ENCODE results near the gene DENND6B. TPM values are rescaled to one million over a fixed set of nuclear protein-coding genes. Genes with fewer than 3 reads are reported as not detected.

The DENND6B gene
- total and polyA plus RNA-seq, 3 experiments from 2014 or later = 0.67 to 4.3 (median 3.9) TPM

DNA sequence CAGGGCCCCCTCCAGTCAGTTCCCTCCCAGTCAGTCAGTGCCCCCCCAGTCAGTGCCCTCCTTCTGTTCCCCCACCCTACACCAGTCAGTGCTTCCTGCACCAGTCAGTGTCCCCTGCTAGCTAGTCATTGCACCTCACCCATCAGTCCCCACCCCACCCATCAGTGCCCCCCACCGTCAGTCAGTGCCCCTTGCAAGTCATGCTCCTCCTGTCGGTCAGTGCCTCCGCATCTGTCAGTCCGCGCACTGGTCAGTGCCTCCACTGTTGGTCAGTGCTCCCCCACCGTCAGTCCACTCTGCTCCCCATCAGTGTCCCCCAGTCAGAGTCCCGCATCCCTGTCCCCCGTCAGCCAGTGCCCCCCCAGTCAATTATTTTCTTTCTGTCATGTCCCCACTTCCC lies 19.7 kb upstream of the DENND6B start:
- H3K27ac Mint-ChIP-seq = peak overlapping the region in 1 of 8 donors; percentile 19
- Histone ChIP-seq H3K9me3 (ENCODE audit: low read length) (no peaks in the 10 kb centered on the region), H3K27ac (ENCODE audit: low read depth, low read length) (no peak overlapping the region), H3K4me1 (ENCODE audit: insufficient read depth, low read length) (peaks cover 26% of the 10 kb centered on the region), H3K4me3 (ENCODE audit: low read length) (no peak overlapping the region), H3K36me3 (ENCODE audit: insufficient read depth, low read length) (no peaks in the 10 kb centered on the region), H3K27me3 (ENCODE audit: insufficient read depth, low read length, poor library complexity, severe bottlenecking) (no peaks in the 10 kb centered on the region)
- CTCF ChIA-PET = no interaction called here
- H3K4me3 Mint-ChIP-seq = peak overlapping the region in 1 of 7 donors; percentile 38
- H3K36me3 Mint-ChIP-seq = peaks cover 0 to 7% (median 0%) of the 10 kb centered on the region in 3 donors
- H3K27me3 Mint-ChIP-seq = no peaks in the 10 kb centered on the region
- H3K9me3 Mint-ChIP-seq = no peaks in the 10 kb centered on the region
- POLR2A ChIA-PET = no interaction called here
- peaks cover 6 to 12% (median 11%) of the 10 kb centered on the region in 3 donors for H3K4me1 Mint-ChIP-seq
- no peak for DNase-seq

DNA sequence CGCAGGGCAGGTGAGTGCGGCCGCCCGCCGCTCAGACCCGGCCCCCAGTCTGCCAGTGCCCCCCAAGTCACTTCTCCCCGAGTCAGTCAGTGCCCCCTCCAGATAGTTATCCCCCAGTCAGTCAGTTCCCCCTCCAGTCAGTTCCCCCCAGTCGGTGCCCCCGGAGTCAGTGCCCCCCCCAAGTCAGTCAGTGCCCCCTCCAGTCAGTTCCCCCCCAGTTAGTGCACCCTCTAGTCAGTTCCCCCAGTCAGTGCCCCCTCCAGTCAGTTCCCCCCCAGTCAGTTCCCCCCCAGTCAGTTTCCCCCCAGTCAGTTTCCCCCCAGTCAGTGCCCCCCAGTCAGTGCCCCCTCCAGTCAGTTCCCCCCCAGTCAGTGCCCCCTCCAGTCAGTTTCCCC lies 16.7 kb upstream of the DENND6B start:
- Mint-ChIP-seq H3K4me1 (peaks cover 6 to 12% (median 11%) of the 10 kb centered on the region in 3 donors), H3K9me3 (no peaks in the 10 kb centered on the region), H3K27me3 (no peaks in the 10 kb centered on the region), H3K4me3 (peak overlapping the region in 5 of 7 donors; percentile 32 to 77 (median 75)), H3K27ac (peak overlapping the region in 1 of 8 donors; percentile 85), H3K36me3 (peaks cover 0 to 1% (median 0%) of the 10 kb centered on the region in 3 donors)
- H3K4me3 ChIP-seq (ENCODE audit: low read length) = peak overlapping the region; percentile 58
- no peaks in the 10 kb centered on the region for H3K27me3 ChIP-seq (ENCODE audit: insufficient read depth, low read length, poor library complexity, severe bottlenecking)
- H3K27ac ChIP-seq (ENCODE audit: low read depth, low read length) = peak overlapping the region; percentile 70
- H3K9me3 ChIP-seq (ENCODE audit: low read length) = no peaks in the 10 kb centered on the region
- ChIA-PET POLR2A (no interaction called here), CTCF (interaction anchor here (1.0 kb wide), 1 partner anchor 277 kb away, joined by 5 read pairs; no protein-coding TSS in a partner anchor)
- DNase-seq = peak in 1 of 5 donors; percentile 16
- peaks cover 26% of the 10 kb centered on the region for H3K4me1 ChIP-seq (ENCODE audit: insufficient read depth, low read length)
- H3K36me3 ChIP-seq (ENCODE audit: insufficient read depth, low read length) = no peaks in the 10 kb centered on the region

DNA sequence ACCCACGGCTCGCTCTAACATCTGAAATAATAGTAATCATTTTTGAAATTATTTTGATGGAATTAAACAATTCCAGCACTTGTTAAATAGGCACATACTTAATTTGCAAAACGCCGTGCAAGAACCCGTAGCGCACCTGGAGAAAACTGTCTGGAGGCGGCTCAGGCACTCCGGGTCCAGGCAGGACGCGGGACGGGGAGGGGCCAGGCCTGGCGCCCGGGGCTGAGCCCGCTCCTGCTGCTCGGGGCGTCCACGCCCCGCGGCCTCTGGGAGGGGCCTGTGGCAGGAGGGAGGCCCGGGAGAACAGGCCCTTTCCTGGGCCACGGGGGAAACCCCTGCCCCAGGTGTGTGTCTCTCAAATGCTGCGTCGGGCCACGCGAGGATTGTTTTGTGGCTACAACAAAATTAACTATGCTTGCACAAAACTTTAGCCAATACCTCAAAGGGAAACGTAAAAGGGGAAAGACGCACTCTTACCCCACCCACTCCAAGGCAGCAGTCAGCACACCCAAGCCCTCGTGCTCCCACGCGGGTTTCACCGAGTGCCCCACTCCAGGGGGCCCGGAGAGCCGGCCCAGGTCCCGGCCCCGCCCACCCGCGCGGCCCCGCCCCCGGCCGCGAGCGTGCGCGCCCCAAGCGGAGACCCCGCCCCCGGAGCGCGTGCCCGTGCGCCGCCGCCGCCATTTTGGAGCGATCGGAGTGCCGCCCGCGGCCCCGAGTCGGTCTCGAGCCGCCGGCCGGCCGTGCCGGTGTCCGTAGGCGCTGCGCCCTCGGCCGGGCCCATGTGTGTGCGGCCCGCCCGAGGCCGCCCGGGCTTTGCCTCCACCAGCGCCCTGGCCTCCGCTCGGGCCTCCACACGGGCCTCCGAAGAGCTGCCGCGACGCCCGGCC lies 16.1 kb upstream of the DENND6B start, which contains the start of gene PPP6R2:
TSS of gene PPP6R2 (plus strand) at position 677 of the 890 bp plus-strand sequence. CDS start 50,582 bp downstream, outside the sequence.
- Mint-ChIP-seq H3K27ac (peak within 1 kb of the TSS; percentile 88 to 96 (median 94)), H3K36me3 (peaks cover 0 to 1% (median 0%) of the 10 kb centered on the region in 3 donors), H3K4me1 (peaks cover 6 to 12% (median 11%) of the 10 kb centered on the region in 3 donors), H3K9me3 (no peaks in the 10 kb centered on the region), H3K27me3 (no peaks in the 10 kb centered on the region), H3K4me3 (peak within 1 kb of the TSS; percentile 85 to 96 (median 89))
- peak; percentile 82 to 90 (median 87) for DNase-seq
- Histone ChIP-seq H3K27ac (ENCODE audit: low read depth, low read length) (peak within 1 kb of the TSS; percentile 70), H3K9me3 (ENCODE audit: low read length) (no peaks in the 10 kb centered on the region), H3K4me1 (ENCODE audit: insufficient read depth, low read length) (peaks cover 24% of the 10 kb centered on the region), H3K36me3 (ENCODE audit: insufficient read depth, low read length) (no peaks in the 10 kb centered on the region), H3K4me3 (ENCODE audit: low read length) (peak within 1 kb of the TSS; percentile 58), H3K27me3 (ENCODE audit: insufficient read depth, low read length, poor library complexity, severe bottlenecking) (no peaks in the 10 kb centered on the region)
- ChIA-PET POLR2A (interaction anchor here (0.6 to 1.9 kb wide), 6 partner anchors 18 to 254 kb away, joined by 3 to 7 read pairs (median 5); partner anchors contain the start of gene HDAC10), CTCF (interaction anchor here (0.8 to 2.4 kb wide), 26 partner anchors 9 to 278 kb away, joined by 3 to 14 read pairs (median 4); partner anchors contain the start of genes HDAC10 and SCO2)

DNA sequence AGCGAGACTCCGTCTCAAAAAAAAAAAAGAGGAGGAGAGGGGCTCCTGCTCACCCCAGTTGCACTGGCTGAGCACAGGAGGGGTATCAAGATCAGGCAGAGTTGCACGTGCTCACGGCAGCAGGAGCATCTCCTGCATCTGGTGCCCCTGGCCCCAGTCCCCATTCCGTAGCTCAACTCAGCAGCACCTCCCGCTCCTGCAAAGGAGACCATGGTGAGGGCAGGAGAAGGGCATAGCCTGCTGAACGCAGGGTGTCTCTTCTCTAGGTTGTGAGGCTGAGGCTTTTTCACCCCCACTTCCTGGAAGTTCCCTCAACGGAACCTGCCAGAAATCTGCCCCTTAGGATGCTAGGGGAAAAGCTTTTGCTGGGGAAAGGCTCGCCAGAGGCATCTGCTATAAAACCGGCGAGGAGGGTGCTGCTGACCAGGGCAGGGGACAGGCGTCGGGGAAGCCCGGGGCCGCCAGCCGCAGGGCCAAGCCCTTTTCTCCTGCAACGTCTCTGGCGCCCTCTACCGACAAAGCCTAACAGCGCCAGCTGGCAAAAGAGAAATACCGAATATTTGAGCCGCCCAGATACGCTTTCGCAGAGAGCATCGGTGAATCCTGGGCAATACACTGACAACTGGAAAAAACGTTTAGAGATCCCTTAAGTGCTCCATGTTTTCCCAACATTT lies 15.3 kb upstream of the DENND6B start:
- H3K27me3 Mint-ChIP-seq = no peaks in the 10 kb centered on the region
- peak overlapping the region; percentile 88 to 96 (median 94) for H3K27ac Mint-ChIP-seq

DNA sequence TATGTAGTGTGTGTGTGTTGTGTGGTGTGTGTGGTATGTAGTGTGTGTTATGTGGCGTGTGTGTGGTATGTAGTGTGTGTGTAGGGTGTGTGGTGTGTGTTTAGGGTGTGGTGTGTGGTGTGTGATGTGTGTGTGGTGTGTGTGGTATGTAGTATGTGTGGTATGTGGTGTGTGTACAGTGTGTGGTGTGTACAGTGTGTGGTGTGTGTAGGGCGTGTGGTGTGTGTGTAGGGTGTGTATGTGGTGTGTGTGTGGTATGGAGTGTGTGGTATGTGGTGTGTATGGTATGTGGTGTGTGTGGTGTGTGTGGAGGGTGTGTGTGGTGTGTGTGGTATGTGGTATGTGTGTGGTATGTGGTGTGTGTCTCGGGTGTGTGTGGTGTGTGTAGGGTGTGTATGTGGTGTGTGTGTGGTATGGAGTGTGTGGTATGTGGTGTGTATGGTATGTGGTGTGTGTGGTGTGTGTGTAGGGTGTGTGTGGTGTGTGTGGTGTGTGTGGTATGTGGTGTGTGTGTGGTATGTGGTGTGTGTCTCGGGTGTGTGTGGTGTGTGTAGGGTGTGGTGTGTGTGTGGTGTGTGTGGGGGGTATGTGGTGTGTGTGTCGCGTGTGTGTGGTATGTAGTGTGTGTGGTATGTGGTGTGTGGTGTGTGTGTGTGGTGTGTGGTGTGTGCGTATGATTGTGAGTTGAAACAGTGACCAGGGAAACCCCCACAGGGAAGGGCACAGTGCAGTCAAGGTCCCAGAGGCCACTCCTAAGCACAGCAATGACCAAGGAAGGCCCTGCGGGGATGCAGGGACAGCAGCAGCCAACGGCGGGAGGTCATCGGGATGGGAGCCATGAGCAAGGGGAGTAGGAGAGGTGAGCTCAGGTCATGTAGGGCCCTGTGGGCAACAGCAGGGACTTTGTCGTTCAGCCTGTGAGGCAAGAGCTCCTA lies 13.4 kb upstream of the DENND6B start:
- no peaks in the 10 kb centered on the region for H3K9me3 Mint-ChIP-seq
- peaks cover 0 to 1% (median 0%) of the 10 kb centered on the region in 3 donors for H3K36me3 Mint-ChIP-seq
- Histone ChIP-seq H3K36me3 (ENCODE audit: insufficient read depth, low read length) (no peaks in the 10 kb centered on the region), H3K4me1 (ENCODE audit: insufficient read depth, low read length) (peaks cover 6% of the 10 kb centered on the region), H3K27ac (ENCODE audit: low read depth, low read length) (no peak overlapping the region), H3K9me3 (ENCODE audit: low read length) (no peaks in the 10 kb centered on the region), H3K4me3 (ENCODE audit: low read length) (no peak overlapping the region), H3K27me3 (ENCODE audit: insufficient read depth, low read length, poor library complexity, severe bottlenecking) (no peaks in the 10 kb centered on the region)
- peaks cover 6 to 11% (median 8%) of the 10 kb centered on the region in 3 donors for H3K4me1 Mint-ChIP-seq
- CTCF ChIA-PET = interaction anchor here (0.7 to 2.4 kb wide), 8 partner anchors 12 to 130 kb away, joined by 3 to 13 read pairs (median 4); partner anchors contain the start of genes DENND6B and HDAC10
- DNase-seq = peak in 1 of 5 donors; percentile 9
- peak overlapping the region in 1 of 7 donors; percentile 18 for H3K4me3 Mint-ChIP-seq
- no peaks in the 10 kb centered on the region for H3K27me3 Mint-ChIP-seq
- POLR2A ChIA-PET = interaction anchor here (1.2 kb wide), 1 partner anchor 89 kb away, joined by 3 read pairs; the partner anchor contains the start of gene HDAC10
- H3K27ac Mint-ChIP-seq = no peak overlapping the region

More for the DNA sequence above, 15.3 kb upstream of the DENND6B start:
- H3K27ac ChIP-seq (ENCODE audit: low read depth, low read length) = peak overlapping the region; percentile 56
- H3K9me3 ChIP-seq (ENCODE audit: low read length) = no peaks in the 10 kb centered on the region
- Mint-ChIP-seq H3K4me3 (peak overlapping the region; percentile 85 to 96 (median 89)), H3K36me3 (peaks cover 0 to 1% (median 0%) of the 10 kb centered on the region in 3 donors), H3K4me1 (peaks cover 6 to 12% (median 11%) of the 10 kb centered on the region in 3 donors), H3K9me3 (no peaks in the 10 kb centered on the region)
- ChIA-PET CTCF (interaction anchor here (0.8 to 2.4 kb wide), 33 partner anchors 8 to 279 kb away, joined by 3 to 14 read pairs (median 4); partner anchors contain the start of genes HDAC10 and SCO2), POLR2A (interaction anchor here (0.6 to 1.9 kb wide), 6 partner anchors 19 to 253 kb away, joined by 3 to 7 read pairs (median 5); partner anchors contain the start of gene HDAC10)
- H3K4me1 ChIP-seq (ENCODE audit: insufficient read depth, low read length) = peaks cover 17% of the 10 kb centered on the region
- H3K36me3 ChIP-seq (ENCODE audit: insufficient read depth, low read length) = no peaks in the 10 kb centered on the region
- peak overlapping the region; percentile 44 for H3K4me3 ChIP-seq (ENCODE audit: low read length)
- DNase-seq = peak; percentile 81 to 91 (median 86)
- no peaks in the 10 kb centered on the region for H3K27me3 ChIP-seq (ENCODE audit: insufficient read depth, low read length, poor library complexity, severe bottlenecking)

DNA sequence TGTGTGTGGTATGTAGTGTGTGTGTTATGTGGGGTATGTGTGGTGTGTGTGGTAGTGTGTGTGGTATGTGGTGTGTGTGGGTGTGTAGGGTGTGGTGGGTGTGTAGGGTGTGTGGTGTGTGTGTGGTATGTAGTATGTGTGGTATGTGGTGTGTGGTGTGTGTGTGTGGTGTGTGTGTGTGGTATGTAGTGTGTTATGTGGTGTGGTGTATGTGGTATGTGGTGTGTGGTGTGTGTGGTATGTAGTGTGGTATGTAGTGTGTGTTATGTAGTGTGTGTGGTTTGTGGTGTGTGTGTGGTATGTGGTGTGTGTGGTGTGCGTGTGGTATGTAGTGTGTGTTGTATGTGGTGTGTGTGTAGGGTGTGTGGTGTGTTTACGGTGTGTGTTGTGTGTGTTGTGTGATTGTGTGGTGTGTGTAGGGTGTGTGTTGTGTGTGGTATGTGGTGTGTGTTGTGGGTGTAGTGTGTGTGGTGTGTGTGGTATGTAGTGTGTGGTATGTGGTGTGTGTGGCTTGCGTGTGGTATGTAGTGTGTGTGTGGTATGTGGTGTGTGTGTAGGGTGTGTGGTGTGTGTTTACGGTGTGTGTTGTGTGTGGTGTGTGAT lies 12.1 kb upstream of the DENND6B start:
- DNase-seq = no peak
- peaks cover 6 to 11% (median 8%) of the 10 kb centered on the region in 3 donors for H3K4me1 Mint-ChIP-seq
- Histone ChIP-seq H3K36me3 (ENCODE audit: insufficient read depth, low read length) (no peaks in the 10 kb centered on the region), H3K4me3 (ENCODE audit: low read length) (no peak overlapping the region), H3K27ac (ENCODE audit: low read depth, low read length) (no peak overlapping the region), H3K4me1 (ENCODE audit: insufficient read depth, low read length) (peaks cover 6% of the 10 kb centered on the region), H3K27me3 (ENCODE audit: insufficient read depth, low read length, poor library complexity, severe bottlenecking) (no peaks in the 10 kb centered on the region), H3K9me3 (ENCODE audit: low read length) (no peaks in the 10 kb centered on the region)
- H3K27me3 Mint-ChIP-seq = no peaks in the 10 kb centered on the region
- peaks cover 0 to 1% (median 0%) of the 10 kb centered on the region in 3 donors for H3K36me3 Mint-ChIP-seq
- ChIA-PET CTCF (no interaction called here), POLR2A (no interaction called here)
- no peak overlapping the region for H3K27ac Mint-ChIP-seq
- H3K4me3 Mint-ChIP-seq = no peak overlapping the region
- no peaks in the 10 kb centered on the region for H3K9me3 Mint-ChIP-seq
